Ovary (tissue), 9 donors: Measurements from ENCODE around the gene CALHM4. TPM values are rescaled to one million over a fixed set of nuclear protein-coding genes. Genes with fewer than 3 reads are reported as not detected.

Source experiments
- DNase-seq, 5 donors: peaks; one replicate each; pipeline ENCODE4 v3.0.0-alpha.2; 2019 to 2020
- H3K27ac ChIP-seq, 2 donors: fragments of 200-600 bp; one replicate each; pipeline versions ENCODE4 v1.5.1 to v1.8.0; 2019 to 2022
- H3K27me3 ChIP-seq: fragments of 200-600 bp; one replicate; pipeline ENCODE4 v1.8.0; 2022
- H3K36me3 ChIP-seq: fragments of 200-600 bp; sonication (generic); one replicate; pipeline ENCODE4 v1.5.1; 2019
- H3K4me1 ChIP-seq: one replicate; pipeline ENCODE4 v1.8.1; 2013; ENCODE audit warnings: mild to moderate bottlenecking, moderate library complexity; ENCODE audit not compliant: insufficient read depth
- H3K4me3 ChIP-seq: fragments of 200-600 bp; sonication (generic); one replicate; pipeline ENCODE4 v1.5.1; 2017
- H3K9me3 ChIP-seq, 2 donors: fragments of 200-600 bp in 1 of 2; sonication (generic) in 1 of 2; one replicate each; pipeline versions ENCODE4 v1.5.1 to v1.8.1; 2013 to 2019; ENCODE audit warnings: mild to moderate bottlenecking in 1 of 2, moderate library complexity in 1 of 2
- EP300 ChIP-seq: sonication (generic); formaldehyde crosslinking; IDR thresholded peaks from one replicate; pipeline ENCODE4 v1.6.1; 2017; ENCODE audit warnings: antibody characterized with exemption
- POLR2A ChIP-seq: fragments of 450-650 bp; IDR thresholded peaks from one replicate; pipeline ENCODE4 v1.6.1; 2017; ENCODE audit warnings: antibody characterized with exemption, mild to moderate bottlenecking, moderate library complexity
- WGBS, 3 donors: extraction: QIAGEN DNeasy Blood & Tissue Kit in 1 of 3; methylation state at CpG; one replicate each; pipeline versions ENCODE4 v1.1.5 to v1.1.7; 2013 to 2017; 5-methylcytosine and 5-hydroxymethylcytosine counted together
- intact Hi-C, 4 donors: fragments of 100-400 bp; cut with DNase I; formaldehyde crosslinking; loops; one replicate each; pipeline versions ENCODE4 v1.11.0 to v1.15.1; 2022 to 2023
- polyA plus RNA-seq, 2 donors: library from polyadenylated mRNA; stranded (reverse); fragments of 200-250 nt in 1 of 2; fragments of 350-450 nt in 1 of 2; fragmentation: Illumina TruSeq in 1 of 2; extraction: RNeasy Lipid Tissue Mini Kit (QIAGEN cat#74804) in 1 of 2; gene quantifications; one replicate each; pipeline ENCODE4 v1.2.3, GENCODE V29; 2013 to 2014
- total RNA-seq, 7 donors: library from RNA; depleted of rRNA in 2 of 7; stranded (reverse); fragments of >200 nt in 2 of 7; fragmentation: NEBNext Ultra II Directional in 3 of 7; extraction: Animal tissue kit (Norgen Biotek cat#: 25700) in 3 of 7; gene quantifications; one replicate each; pipeline versions ENCODE4 v1.1.0 to v1.2.4, GENCODE V29; 2016 to 2023
- TF ChIP-seq, protein P1 (sequence below), 3 donors: fragments of 450-650 bp in 2 of 3; fragments of 200-600 bp in 1 of 3; IDR thresholded peaks; one replicate each; pipeline versions ENCODE4 v1.5.1 to v1.8.0; 2016 to 2022; ENCODE audit warnings: antibody characterized with exemption in 3 of 3, mild to moderate bottlenecking in 1 of 3
- donor health status: DM: no; HTN: no; CAD: no; lungs with moderate emphysema.
- donor health status: DM: no; HTN: no; CAD: no.
- donor health status: Bipolar disorder and iron deficiency.
- donor health status: DM: yes; HTN: yes; CAD: no.
- donor health status: DM: no; HTN: no; CAD: no.
- donor health status: DM: yes; HTN: yes; CAD: no.

Gene CALHM4
- total and polyA plus RNA-seq, 9 donors = 0.38 TPM; not detected in 8

- WGBS, 3 donors = 13 to 59% (median 24%) methylated on average over 5 of the region's 5 CpGs
- no peaks in the 10 kb centered on the region for H3K27me3 ChIP-seq
- TF ChIP-seq EP300 (no peak), POLR2A (no peak)
- TF ChIP-seq, protein P1, sequence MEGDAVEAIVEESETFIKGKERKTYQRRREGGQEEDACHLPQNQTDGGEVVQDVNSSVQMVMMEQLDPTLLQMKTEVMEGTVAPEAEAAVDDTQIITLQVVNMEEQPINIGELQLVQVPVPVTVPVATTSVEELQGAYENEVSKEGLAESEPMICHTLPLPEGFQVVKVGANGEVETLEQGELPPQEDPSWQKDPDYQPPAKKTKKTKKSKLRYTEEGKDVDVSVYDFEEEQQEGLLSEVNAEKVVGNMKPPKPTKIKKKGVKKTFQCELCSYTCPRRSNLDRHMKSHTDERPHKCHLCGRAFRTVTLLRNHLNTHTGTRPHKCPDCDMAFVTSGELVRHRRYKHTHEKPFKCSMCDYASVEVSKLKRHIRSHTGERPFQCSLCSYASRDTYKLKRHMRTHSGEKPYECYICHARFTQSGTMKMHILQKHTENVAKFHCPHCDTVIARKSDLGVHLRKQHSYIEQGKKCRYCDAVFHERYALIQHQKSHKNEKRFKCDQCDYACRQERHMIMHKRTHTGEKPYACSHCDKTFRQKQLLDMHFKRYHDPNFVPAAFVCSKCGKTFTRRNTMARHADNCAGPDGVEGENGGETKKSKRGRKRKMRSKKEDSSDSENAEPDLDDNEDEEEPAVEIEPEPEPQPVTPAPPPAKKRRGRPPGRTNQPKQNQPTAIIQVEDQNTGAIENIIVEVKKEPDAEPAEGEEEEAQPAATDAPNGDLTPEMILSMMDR (IDR thresholded peaks at IDR 0.05) = no peak
- no peak overlapping the region for H3K27ac ChIP-seq
- DNase-seq = no peak
- no peaks in the 10 kb centered on the region for H3K36me3 ChIP-seq
- peaks cover 4% of the 10 kb centered on the region for H3K4me1 ChIP-seq
- no peak overlapping the region for H3K4me3 ChIP-seq
- intact Hi-C loops = no loop called here
- H3K9me3 ChIP-seq = no peaks in the 10 kb centered on the region
These were observed 23.9 kb downstream of the CALHM4 start for GRCh38 chr6:116577486-116577885.

GRCh38 chr6:116578335-116578734, 24.8 kb downstream of the CALHM4 start:
- Histone ChIP-seq H3K4me1 (peaks cover 1% of the 10 kb centered on the region), H3K36me3 (no peaks in the 10 kb centered on the region), H3K27me3 (no peaks in the 10 kb centered on the region), H3K27ac (no peak overlapping the region), H3K9me3 (no peaks in the 10 kb centered on the region), H3K4me3 (no peak overlapping the region)
- no peak for DNase-seq
- intact Hi-C loops = no loop called here
- TF ChIP-seq EP300 (no peak), POLR2A (no peak)
- TF ChIP-seq, protein P1 (IDR thresholded peaks at IDR 0.05) = no peak

DNA sequence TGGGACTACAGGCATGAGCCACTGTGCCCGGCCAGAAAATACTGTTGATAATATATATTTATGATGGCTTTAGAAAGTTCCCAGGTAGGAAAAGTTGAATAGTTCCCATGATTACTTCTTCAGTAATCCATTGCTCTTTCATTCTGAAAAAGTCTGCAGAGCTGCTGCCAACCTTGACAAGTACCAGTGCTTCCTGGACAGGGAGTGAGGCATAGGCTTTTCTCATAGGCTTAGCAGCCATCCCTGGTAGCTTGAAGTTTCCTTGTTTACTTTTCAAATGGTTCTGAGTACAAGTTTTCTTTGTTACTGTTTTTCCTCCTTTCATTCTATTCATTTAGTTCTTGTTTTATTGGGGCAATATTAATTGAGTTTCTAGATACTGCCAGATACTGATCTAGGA, 25.6 kb downstream of the CALHM4 start:
- Histone ChIP-seq H3K4me1 (peaks cover 1% of the 10 kb centered on the region), H3K36me3 (no peaks in the 10 kb centered on the region), H3K9me3 (no peaks in the 10 kb centered on the region), H3K4me3 (no peak overlapping the region), H3K27me3 (no peaks in the 10 kb centered on the region), H3K27ac (no peak overlapping the region)
- intact Hi-C loops = no loop called here
- WGBS, 3 donors = 81 to 100% (median 85%) methylated on average over 1 of the region's 1 CpG
- no peak for TF ChIP-seq POLR2A
- TF ChIP-seq, protein P1 (IDR thresholded peaks at IDR 0.05) = no peak
- no peak for TF ChIP-seq EP300
- no peak for DNase-seq

DNA sequence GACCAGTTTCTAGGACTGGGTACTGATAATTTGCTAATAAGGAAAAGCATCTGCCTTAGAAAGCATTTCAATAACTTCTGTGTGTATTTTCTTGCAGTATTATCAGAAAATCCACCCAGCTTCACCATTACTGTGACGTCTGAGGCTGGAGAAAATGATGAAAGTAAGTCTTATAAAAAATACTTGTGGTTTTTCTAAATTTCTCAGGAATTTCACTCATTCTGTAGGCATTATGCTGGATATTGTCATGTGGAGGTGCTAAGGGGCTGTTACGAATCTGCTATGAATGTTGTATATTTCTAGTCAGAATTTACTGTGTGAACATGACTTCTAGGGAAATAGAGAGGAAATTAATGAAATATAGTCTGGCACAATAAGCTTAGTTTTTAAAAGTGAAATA, 26.6 kb downstream of the CALHM4 start:
- TF ChIP-seq EP300 (no peak), POLR2A (no peak)
- TF ChIP-seq, protein P1 (IDR thresholded peaks at IDR 0.05) = no peak
- no peak overlapping the region for H3K4me3 ChIP-seq
- H3K27me3 ChIP-seq = no peaks in the 10 kb centered on the region
- H3K9me3 ChIP-seq = no peaks in the 10 kb centered on the region
- H3K27ac ChIP-seq = no peak overlapping the region
- peaks cover 1% of the 10 kb centered on the region for H3K4me1 ChIP-seq
- DNase-seq = no peak
- 76 to 84% (median 79%) methylated on average over 2 of the region's 2 CpGs for WGBS, 3 donors
- intact Hi-C loops = no loop called here
- H3K36me3 ChIP-seq = no peaks in the 10 kb centered on the region

GRCh38 chr6:116586276-116586675, 32.7 kb downstream of the CALHM4 start:
- H3K4me3 ChIP-seq = no peak overlapping the region
- no peaks in the 10 kb centered on the region for H3K36me3 ChIP-seq
- no peaks in the 10 kb centered on the region for H3K9me3 ChIP-seq
- H3K27me3 ChIP-seq = no peaks in the 10 kb centered on the region
- H3K27ac ChIP-seq = no peak overlapping the region
- TF ChIP-seq EP300 (no peak), POLR2A (no peak)
- TF ChIP-seq, protein P1 (IDR thresholded peaks at IDR 0.05) = no peak
- intact Hi-C loops = no loop called here
- H3K4me1 ChIP-seq = no peaks in the 10 kb centered on the region
- DNase-seq = no peak
